ENCODE results near the gene PLXNA2.

DNA sequence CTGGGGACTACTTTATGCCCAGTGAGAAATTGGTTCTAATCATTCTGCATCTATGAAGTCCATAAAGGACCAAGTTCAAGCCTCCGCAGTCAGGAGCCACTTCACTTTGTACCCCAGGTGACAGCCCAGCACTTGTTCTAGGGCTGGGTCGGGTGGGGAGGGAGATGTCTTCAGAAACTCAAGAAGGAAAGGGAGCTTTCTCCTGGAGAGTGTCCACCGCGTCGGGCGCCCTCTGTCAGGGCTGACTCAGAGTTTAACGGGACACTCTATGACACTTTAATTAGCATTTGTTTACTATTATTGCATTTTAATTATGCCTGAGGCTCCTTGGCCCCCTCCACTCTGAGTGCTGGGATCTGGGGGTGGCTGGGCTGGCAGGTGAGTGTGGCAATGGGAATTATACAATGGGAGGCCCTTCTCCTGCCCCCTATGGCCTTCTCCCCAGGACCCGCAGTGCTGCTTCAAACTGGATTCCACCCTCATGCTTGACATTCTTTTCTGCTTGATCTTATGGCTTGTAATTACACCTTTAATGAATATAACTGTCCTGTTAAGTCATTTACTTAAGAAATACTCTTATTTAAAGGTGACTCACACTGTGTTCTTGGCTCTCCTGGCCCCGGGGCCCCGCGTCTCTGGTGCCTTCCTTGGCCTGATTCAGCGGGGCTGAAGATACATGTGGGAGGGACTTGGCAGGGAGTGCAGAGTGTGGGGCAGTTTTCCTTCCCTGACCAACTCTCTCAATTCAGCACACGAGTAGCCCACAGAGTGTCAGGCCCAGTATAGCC lies 136.6 kb downstream of the PLXNA2 start:
- TF ChIP-seq CTCF (IDR thresholded peaks at IDR 0.05) (no peak), POLR2A (IDR thresholded peaks at IDR 0.05) (no peak)

All from esophagus squamous epithelium (tissue), 4 donors.